Aorta (tissue), 5 donors: ENCODE results near the gene CACNG1. TPM values are rescaled to one million over a fixed set of nuclear protein-coding genes. Genes with fewer than 3 reads are reported as not detected.

ENCODE experiments used
- ATAC-seq: fragments of 200-7000 bp; cut with Tn5 transposase; one replicate; pipeline ENCODE4 v1.9.1; 2022; ENCODE audit warnings: moderate library complexity; ENCODE audit not compliant: low FRiP score
- DNase-seq, 2 donors: peaks; one replicate each; pipeline ENCODE4 v3.0.0-alpha.2; 2020
- H3K27ac ChIP-seq, 2 donors: one replicate each; pipeline ENCODE4 v1.5.1; 2013; ENCODE audit warnings: low read length in 2 of 2, mild to moderate bottlenecking in 2 of 2, moderate library complexity in 2 of 2, control low read depth in 1 of 2, inconsistent platforms in 1 of 2, low read depth in 1 of 2
- H3K27me3 ChIP-seq, 2 donors: one replicate each; pipeline ENCODE4 v1.6.1; 2013; ENCODE audit warnings: control low read depth in 1 of 2, low read length in 1 of 2, mild to moderate bottlenecking in 1 of 2, moderate library complexity in 1 of 2; ENCODE audit not compliant: insufficient read depth in 2 of 2, control insufficient read depth in 1 of 2
- H3K36me3 ChIP-seq, 2 donors: one replicate each; pipeline ENCODE4 v1.6.1; 2013; ENCODE audit warnings: control low read depth in 1 of 2, low read length in 1 of 2, mild to moderate bottlenecking in 1 of 2; ENCODE audit not compliant: insufficient read depth in 2 of 2, control insufficient read depth in 1 of 2
- H3K4me1 ChIP-seq, 2 donors: one replicate each; pipeline ENCODE4 v1.6.1; 2013; ENCODE audit warnings: low read length in 2 of 2, control low read depth in 1 of 2, mild to moderate bottlenecking in 1 of 2, moderate library complexity in 1 of 2; ENCODE audit not compliant: insufficient read depth in 2 of 2, control insufficient read depth in 1 of 2
- H3K4me3 ChIP-seq, 2 donors: one replicate each; pipeline ENCODE4 v1.5.1; 2013; ENCODE audit warnings: low read length in 2 of 2, control low read depth in 1 of 2, mild to moderate bottlenecking in 1 of 2
- H3K9me3 ChIP-seq: one replicate; pipeline ENCODE4 v1.6.1; 2013; ENCODE audit warnings: mild to moderate bottlenecking, low read length; ENCODE audit not compliant: control insufficient read depth
- WGBS, 2 donors: extraction: QIAGEN DNeasy Blood & Tissue Kit; methylation state at CpG; one replicate each; pipeline ENCODE4 v1.1.7; 2013; 5-methylcytosine and 5-hydroxymethylcytosine counted together
- intact Hi-C, 2 donors: fragments of 100-400 bp; cut with DNase I; formaldehyde crosslinking; loops; one replicate each; pipeline versions ENCODE4 v1.14.2 to v1.15.0; 2022
- polyA plus RNA-seq, 2 donors: library from polyadenylated mRNA; stranded (reverse); fragments of 200-250 nt; gene quantifications; one replicate each; pipeline ENCODE4 v1.2.3, GENCODE V29; 2013
- total RNA-seq, 2 donors: library from RNA; stranded (reverse); fragmentation: NEBNext Ultra II Directional; extraction: Animal tissue kit (Norgen Biotek cat#: 25700); gene quantifications; one replicate each; pipeline ENCODE4 v1.2.1, GENCODE V29; 2021
- donor health status: healthy with polysubstance abuse.
- donor health status: Bipolar disorder and iron deficiency.
- donor health status: DM: no; HTN: no; CAD: no.
- donor health status: DM: no; HTN: no; CAD: no.
- donor health status: DM: yes; HTN: yes; CAD: no.

The CACNG1 gene
- total and polyA plus RNA-seq, 4 donors, result 0.38 TPM; not detected in 3

GRCh38 chr17:67076290-67076689, 31.9 kb downstream of the CACNG1 start:
- H3K4me3 ChIP-seq, result no peak overlapping the region
- ATAC-seq, result no peak
- no peaks in the 10 kb centered on the region for H3K4me1 ChIP-seq
- peak in 1 of 2 donors; percentile 46 for DNase-seq
- H3K36me3 ChIP-seq, result peaks cover 0 to 3% of the 10 kb centered on the region in 2 donors
- intact Hi-C loops, result no loop called here
- 56 to 70% methylated on average over 7 of the region's 7 CpGs for WGBS, 2 donors
- H3K9me3 ChIP-seq, result no peaks in the 10 kb centered on the region
- H3K27ac ChIP-seq, result no peak overlapping the region
- no peaks in the 10 kb centered on the region for H3K27me3 ChIP-seq

- H3K9me3 ChIP-seq, result no peaks in the 10 kb centered on the region
- intact Hi-C loops, result no loop called here
These were observed 33.9 kb downstream of the CACNG1 start for GRCh38 chr17:67078292-67078691.

GRCh38 chr17:67079491-67079890, 35.1 kb downstream of the CACNG1 start:
- ATAC-seq (no peak), DNase-seq (no peak)
- H3K9me3 ChIP-seq, result no peaks in the 10 kb centered on the region
- H3K27ac ChIP-seq, result no peak overlapping the region
- no peaks in the 10 kb centered on the region for H3K36me3 ChIP-seq
- H3K4me1 ChIP-seq, result no peaks in the 10 kb centered on the region
- intact Hi-C loops, result no loop called here
- WGBS, 2 donors, result 93% methylated on average over 2 of the region's 2 CpGs
- no peak overlapping the region for H3K4me3 ChIP-seq
- no peaks in the 10 kb centered on the region for H3K27me3 ChIP-seq

More at GRCh38 chr17:67078292-67078691, 33.9 kb downstream of the CACNG1 start:
- no peak for DNase-seq
- no peak overlapping the region for H3K27ac ChIP-seq
- H3K36me3 ChIP-seq, result no peaks in the 10 kb centered on the region
- no peak for ATAC-seq
- H3K4me3 ChIP-seq, result no peak overlapping the region
- H3K27me3 ChIP-seq, result no peaks in the 10 kb centered on the region
- WGBS, 2 donors, result 94 to 96% methylated on average over 11 of the region's 11 CpGs
- H3K4me1 ChIP-seq, result no peaks in the 10 kb centered on the region

GRCh38 chr17:67080804-67081203, 36.5 kb downstream of the CACNG1 start:
- no peak for ATAC-seq
- Histone ChIP-seq H3K9me3 (no peaks in the 10 kb centered on the region), H3K36me3 (no peaks in the 10 kb centered on the region), H3K4me1 (no peaks in the 10 kb centered on the region), H3K27ac (no peak overlapping the region), H3K27me3 (no peaks in the 10 kb centered on the region), H3K4me3 (no peak overlapping the region)
- WGBS, 2 donors, result 87 to 93% methylated on average over 2 of the region's 2 CpGs
- DNase-seq, result no peak
- intact Hi-C loops, result no loop called here

GRCh38 chr17:67082107-67082506, 37.8 kb downstream of the CACNG1 start:
- ATAC-seq (no peak), DNase-seq (no peak)
- no peak overlapping the region for H3K4me3 ChIP-seq
- no peaks in the 10 kb centered on the region for H3K27me3 ChIP-seq
- 62 to 75% methylated on average over 1 of the region's 1 CpG for WGBS, 2 donors
- intact Hi-C loops, result no loop called here
- peaks cover 0 to 2% of the 10 kb centered on the region in 2 donors for H3K36me3 ChIP-seq
- no peaks in the 10 kb centered on the region for H3K9me3 ChIP-seq
- H3K27ac ChIP-seq, result no peak overlapping the region
- no peaks in the 10 kb centered on the region for H3K4me1 ChIP-seq

- H3K4me1 ChIP-seq, result no peaks in the 10 kb centered on the region
- ATAC-seq (no peak), DNase-seq (no peak)
- H3K27ac ChIP-seq, result no peak overlapping the region
- H3K4me3 ChIP-seq, result no peak overlapping the region
- no peaks in the 10 kb centered on the region for H3K9me3 ChIP-seq
- intact Hi-C loops, result no loop called here
- 45 to 55% methylated on average over 3 of the region's 3 CpGs for WGBS, 2 donors
- no peaks in the 10 kb centered on the region for H3K27me3 ChIP-seq
- peaks cover 0 to 2% of the 10 kb centered on the region in 2 donors for H3K36me3 ChIP-seq
These were observed 41.1 kb downstream of the CACNG1 start for GRCh38 chr17:67085406-67085805.

- intact Hi-C loops, result no loop called here
- H3K4me1 ChIP-seq, result no peaks in the 10 kb centered on the region
- 97 to 98% methylated on average over 3 of the region's 3 CpGs for WGBS, 2 donors
- H3K27ac ChIP-seq, result no peak overlapping the region
- ATAC-seq, result no peak
- H3K36me3 ChIP-seq, result peaks cover 0 to 2% of the 10 kb centered on the region in 2 donors
- H3K9me3 ChIP-seq, result no peaks in the 10 kb centered on the region
- no peak overlapping the region for H3K4me3 ChIP-seq
- no peaks in the 10 kb centered on the region for H3K27me3 ChIP-seq
- no peak for DNase-seq
These were observed 44.3 kb downstream of the CACNG1 start for GRCh38 chr17:67088639-67089038.

- Histone ChIP-seq H3K27me3 (no peaks in the 10 kb centered on the region), H3K36me3 (peaks cover 0 to 2% of the 10 kb centered on the region in 2 donors), H3K4me1 (peaks cover 0 to 2% of the 10 kb centered on the region in 2 donors), H3K27ac (no peak overlapping the region), H3K4me3 (no peak overlapping the region), H3K9me3 (no peaks in the 10 kb centered on the region)
- intact Hi-C loops, result no loop called here
- ATAC-seq (no peak), DNase-seq (no peak)
These were observed 46.0 kb downstream of the CACNG1 start for GRCh38 chr17:67090341-67090740.

- 94% methylated on average over 5 of the region's 5 CpGs for WGBS, 2 donors
These were observed 47.9 kb downstream of the CACNG1 start for GRCh38 chr17:67092291-67092690.

More at GRCh38 chr17:67092291-67092690, 47.9 kb downstream of the CACNG1 start:
- intact Hi-C loops, result no loop called here
- Histone ChIP-seq H3K4me3 (no peak overlapping the region), H3K9me3 (no peaks in the 10 kb centered on the region), H3K27ac (no peak overlapping the region), H3K4me1 (peaks cover 0 to 7% of the 10 kb centered on the region in 2 donors), H3K27me3 (no peaks in the 10 kb centered on the region), H3K36me3 (no peaks in the 10 kb centered on the region)
- ATAC-seq, result no peak
- no peak for DNase-seq
